ENCODE measurements around the gene LPP.

LPP gene

GRCh38 chr3:188863999-188864406 is 710.0 kb downstream of the LPP start:
- TF ChIP-seq, protein P1, sequence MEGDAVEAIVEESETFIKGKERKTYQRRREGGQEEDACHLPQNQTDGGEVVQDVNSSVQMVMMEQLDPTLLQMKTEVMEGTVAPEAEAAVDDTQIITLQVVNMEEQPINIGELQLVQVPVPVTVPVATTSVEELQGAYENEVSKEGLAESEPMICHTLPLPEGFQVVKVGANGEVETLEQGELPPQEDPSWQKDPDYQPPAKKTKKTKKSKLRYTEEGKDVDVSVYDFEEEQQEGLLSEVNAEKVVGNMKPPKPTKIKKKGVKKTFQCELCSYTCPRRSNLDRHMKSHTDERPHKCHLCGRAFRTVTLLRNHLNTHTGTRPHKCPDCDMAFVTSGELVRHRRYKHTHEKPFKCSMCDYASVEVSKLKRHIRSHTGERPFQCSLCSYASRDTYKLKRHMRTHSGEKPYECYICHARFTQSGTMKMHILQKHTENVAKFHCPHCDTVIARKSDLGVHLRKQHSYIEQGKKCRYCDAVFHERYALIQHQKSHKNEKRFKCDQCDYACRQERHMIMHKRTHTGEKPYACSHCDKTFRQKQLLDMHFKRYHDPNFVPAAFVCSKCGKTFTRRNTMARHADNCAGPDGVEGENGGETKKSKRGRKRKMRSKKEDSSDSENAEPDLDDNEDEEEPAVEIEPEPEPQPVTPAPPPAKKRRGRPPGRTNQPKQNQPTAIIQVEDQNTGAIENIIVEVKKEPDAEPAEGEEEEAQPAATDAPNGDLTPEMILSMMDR (IDR thresholded peaks at IDR 0.05; ENCODE audit: control extremely low read depth, extremely low read depth, low read depth, missing control alignments): no peak
- no peak for DNase-seq (ENCODE audit: extremely low spot score)
- ChIA-PET CTCF (no interaction called here), POLR2A (no interaction called here)

GRCh38 chr3:188867691-188868265 is 713.8 kb downstream of the LPP start:
- TF ChIP-seq, protein P1 (IDR thresholded peaks at IDR 0.05; ENCODE audit: control extremely low read depth, extremely low read depth, low read depth, missing control alignments): no peak
- POLR2A ChIA-PET: no interaction called here
- no peak for DNase-seq (ENCODE audit: extremely low spot score)
- CTCF ChIA-PET: interaction anchor here (0.8 to 1.0 kb wide), 2 partner anchors 8 to 13 kb away, joined by 3 to 4 read pairs; no protein-coding TSS in a partner anchor

DNA sequence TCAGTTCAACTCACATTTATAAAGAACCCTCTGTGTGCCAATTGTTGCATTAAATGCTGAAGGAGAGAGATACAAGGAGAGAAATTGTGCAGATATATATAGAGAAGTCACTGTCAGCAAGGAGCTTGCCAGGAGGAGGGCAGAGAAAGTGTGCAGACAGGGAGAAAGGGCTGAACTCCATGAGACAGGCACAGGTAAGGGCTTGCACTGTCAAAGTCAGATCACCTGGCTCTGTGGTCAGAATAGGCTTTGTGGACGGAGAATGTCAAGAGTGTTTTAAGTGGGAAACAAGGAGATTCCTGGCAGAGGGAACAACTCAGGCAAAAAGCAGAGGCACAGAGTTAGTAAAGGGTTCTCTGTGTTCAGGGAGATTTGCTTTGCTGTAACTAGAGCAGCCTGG is 714.8 kb downstream of the LPP start:
- ChIA-PET CTCF (interaction anchor here (1.0 kb wide), 1 partner anchor 14 kb away, joined by 4 read pairs; no protein-coding TSS in a partner anchor), POLR2A (no interaction called here)
- TF ChIP-seq, protein P1 (IDR thresholded peaks at IDR 0.05; ENCODE audit: control extremely low read depth, extremely low read depth, low read depth, missing control alignments): no peak
- no peak for DNase-seq (ENCODE audit: extremely low spot score)

DNA sequence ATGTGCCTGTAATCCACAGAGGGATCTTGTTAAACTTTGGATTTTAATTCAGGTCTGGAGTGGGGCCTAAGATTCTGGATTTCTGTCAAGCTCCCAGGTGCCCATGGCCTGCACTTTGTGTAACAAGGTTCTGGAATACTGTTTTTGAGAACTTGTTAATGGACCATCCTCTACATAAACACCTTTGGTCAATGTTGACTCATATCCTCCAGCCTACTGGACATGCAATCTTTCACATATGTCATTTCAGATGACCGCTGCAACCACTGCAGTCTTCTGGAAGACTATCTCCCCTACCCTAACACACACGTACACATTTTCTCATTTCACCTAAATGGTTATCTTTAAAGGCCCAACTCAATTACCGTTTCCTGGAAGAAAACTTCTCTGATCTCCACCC is 715.7 kb downstream of the LPP start:
- no peak for DNase-seq (ENCODE audit: extremely low spot score)
- ChIA-PET CTCF (no interaction called here), POLR2A (no interaction called here)
- TF ChIP-seq, protein P1 (IDR thresholded peaks at IDR 0.05; ENCODE audit: control extremely low read depth, extremely low read depth, low read depth, missing control alignments): no peak

DNA sequence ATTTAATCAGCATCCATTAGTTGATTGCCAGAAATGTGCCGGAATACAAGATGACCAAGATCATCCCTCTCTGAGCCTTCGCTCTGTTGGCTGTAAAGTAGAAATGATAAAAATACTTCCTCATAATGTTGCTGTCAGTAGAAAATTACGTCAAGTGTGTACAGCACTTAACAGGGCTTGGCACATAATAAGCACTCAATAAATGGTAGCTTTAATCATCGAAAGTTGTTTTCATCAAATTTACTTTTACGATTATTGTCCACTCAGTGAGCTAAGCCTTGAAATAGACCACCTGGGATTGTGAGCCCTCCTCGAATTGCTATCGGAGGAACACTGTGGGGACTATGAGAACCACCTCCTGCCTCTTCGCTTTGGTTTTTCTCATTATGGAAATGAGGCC is 716.5 kb downstream of the LPP start:
- TF ChIP-seq, protein P1 (IDR thresholded peaks at IDR 0.05; ENCODE audit: control extremely low read depth, extremely low read depth, low read depth, missing control alignments): no peak
- DNase-seq (ENCODE audit: extremely low spot score): no peak
- ChIA-PET POLR2A (no interaction called here), CTCF (no interaction called here)

GRCh38 chr3:188874576-188874975 is 720.6 kb downstream of the LPP start:
- TF ChIP-seq, protein P1 (IDR thresholded peaks at IDR 0.05; ENCODE audit: control extremely low read depth, extremely low read depth, low read depth, missing control alignments): no peak
- ChIA-PET POLR2A (no interaction called here), CTCF (interaction anchor here (1.6 kb wide), 1 partner anchor 18 kb away, joined by 5 read pairs; no protein-coding TSS in a partner anchor)
- no peak for DNase-seq (ENCODE audit: extremely low spot score)
